Fibroblast of mammary gland (primary cell): Measurements from ENCODE around the gene PHLDB2.
A peak's percentile ranks its signal among the peaks of the same experiment; 100 is the strongest.

ENCODE experiments used
- DNase-seq: peaks from one replicate; pipeline ENCODE4 v3.0.0-alpha.2; 2010; ENCODE audit warnings: low read depth
- H3K4me3 ChIP-seq: 2 replicates; pipeline ENCODE4 v1.5.1; 2011; ENCODE audit warnings: low read depth, mild to moderate bottlenecking, low read length, moderate library complexity; ENCODE audit not compliant: control insufficient read depth
- CTCF ChIP-seq: conservative IDR thresholded peaks from 2 replicates; pipeline ENCODE4 v1.5.1; 2011; ENCODE audit warnings: low read depth, low read length, inconsistent platforms; ENCODE audit not compliant: control insufficient read depth, insufficient read depth

The PHLDB2 gene

GRCh38 chr3:111923806-111924205 lies 64.7 kb downstream of the PHLDB2 start:
- no peak overlapping the region for H3K4me3 ChIP-seq
- no peak for TF ChIP-seq CTCF
- no peak for DNase-seq

- no peak for TF ChIP-seq CTCF
- no peak for DNase-seq
- H3K4me3 ChIP-seq, result no peak overlapping the region
Measured at GRCh38 chr3:111924283-111924682, 65.2 kb downstream of the PHLDB2 start.

GRCh38 chr3:111926266-111926676 lies 67.2 kb downstream of the PHLDB2 start:
- no peak for DNase-seq
- no peak for TF ChIP-seq CTCF
- no peak overlapping the region for H3K4me3 ChIP-seq

- no peak overlapping the region for H3K4me3 ChIP-seq
- DNase-seq, result no peak
- no peak for TF ChIP-seq CTCF
Measured at GRCh38 chr3:111928613-111929012, 69.5 kb downstream of the PHLDB2 start.

GRCh38 chr3:111929484-111929883 lies 70.4 kb downstream of the PHLDB2 start:
- no peak for TF ChIP-seq CTCF
- no peak for DNase-seq
- no peak overlapping the region for H3K4me3 ChIP-seq

- no peak overlapping the region for H3K4me3 ChIP-seq
- no peak for DNase-seq
- no peak for TF ChIP-seq CTCF
Measured at GRCh38 chr3:111932946-111933345, 73.9 kb downstream of the PHLDB2 start.

GRCh38 chr3:111936191-111936841 lies 77.3 kb downstream of the PHLDB2 start:
- H3K4me3 ChIP-seq, result no peak overlapping the region
- TF ChIP-seq CTCF, result no peak
- DNase-seq, result peak; percentile 68
